Adrenal gland (tissue), 12 donors: ENCODE data around the gene ERMP1. TPM values are rescaled to one million over a fixed set of nuclear protein-coding genes. Genes with fewer than 3 reads are reported as not detected.
"Not testable (repeated sequence)": the region's sequence is repeated elsewhere in the genome, so short reads cannot be mapped to it uniquely, and the experiment has no call there.

ENCODE experiments used
- DNase-seq, 7 donors: peaks; one replicate each; pipeline ENCODE4 v3.0.0-alpha.2; 2019 to 2020
- H3K27ac ChIP-seq, 5 donors: fragments of 200-600 bp; sonication (generic) in 4 of 5; 1 replicate in 3 of 5; 2 replicates in 2 of 5; pipeline versions ENCODE4 v1.5.1 to v1.8.0; 2016 to 2020; ENCODE audit warnings: mild to moderate bottlenecking in 1 of 5
- H3K27me3 ChIP-seq: fragments of 200-600 bp; 2 replicates; pipeline ENCODE4 v1.8.0; 2021
- H3K36me3 ChIP-seq, 2 donors: fragments of 200-600 bp; replicated peaks in 1 of 2; 1 replicate in 1 of 2; 2 replicates in 1 of 2; pipeline versions ENCODE4 v1.5.1 to v1.8.0; 2018 to 2022
- H3K4me1 ChIP-seq, 2 donors: fragments of 200-600 bp; replicated peaks in 1 of 2; 1 replicate in 1 of 2; 2 replicates in 1 of 2; pipeline versions ENCODE4 v1.5.1 to v1.8.0; 2018 to 2021
- H3K4me3 ChIP-seq, 4 donors: fragments of 200-600 bp; sonication (generic) in 3 of 4; one replicate each; pipeline ENCODE4 v1.5.1; 2016 to 2018
- H3K9me3 ChIP-seq, 3 donors: fragments of 200-600 bp; sonication (generic) in 1 of 3; replicated peaks in 1 of 3; 1 replicate in 2 of 3; 2 replicates in 1 of 3; pipeline versions ENCODE4 v1.5.1 to v1.8.0; 2016 to 2021
- POLR2A ChIP-seq, 2 donors: fragments of 450-650 bp; IDR thresholded peaks; one replicate each; pipeline ENCODE4 v1.6.1; 2017; ENCODE audit warnings: antibody characterized with exemption in 2 of 2, mild to moderate bottlenecking in 2 of 2, moderate library complexity in 1 of 2
- WGBS, 4 donors: extraction: QIAGEN DNeasy Blood & Tissue Kit in 2 of 4; methylation state at CpG; one replicate each; pipeline versions ENCODE4 v1.1.5 to v1.1.7; 2013 to 2017; 5-methylcytosine and 5-hydroxymethylcytosine counted together
- intact Hi-C, 2 donors: fragments of 100-400 bp; cut with DNase I; formaldehyde crosslinking; loops; one replicate each; pipeline versions ENCODE4 v1.14.1 to v1.15.0; 2022 to 2023
- polyA plus RNA-seq, 3 donors: library from polyadenylated mRNA; stranded (reverse); fragments of 200-250 nt in 2 of 3; fragments of 350-450 nt in 1 of 3; fragmentation: Illumina TruSeq in 1 of 3; extraction: RNeasy Lipid Tissue Mini Kit (QIAGEN cat#74804) in 1 of 3; gene quantifications; one replicate each; pipeline ENCODE4 v1.2.3, GENCODE V29; 2013 to 2014
- total RNA-seq, 9 donors: library from RNA; depleted of rRNA in 4 of 9; stranded (reverse); fragments of >200 nt in 4 of 9; fragments of 120-200 nt in 1 of 9; fragmentation: NEBNext Ultra II Directional in 1 of 9; extraction: Animal tissue kit (Norgen Biotek cat#: 25700) in 1 of 9; gene quantifications; one replicate each; pipeline versions ENCODE4 v1.1.0 to v1.2.4, GENCODE V29; 2013 to 2023
- TF ChIP-seq, protein P1 (sequence below), 6 experiments: fragments of 450-650 bp in 4 of 6; fragments of 200-600 bp in 2 of 6; sonication (generic) in 1 of 6; IDR thresholded peaks; 1 replicate in 5 of 6; 2 replicates in 1 of 6; pipeline versions ENCODE4 v1.5.1 to v1.8.0; 2016 to 2021; ENCODE audit warnings: antibody characterized with exemption in 6 of 6, mild to moderate bottlenecking in 2 of 6, moderate library complexity in 1 of 6
- donor health status: healthy with polysubstance abuse.
- donor health status: Bipolar disorder and iron deficiency.
- donor health status: DM: yes; HTN: yes; CAD: no.
- donor health status: DM: no; HTN: no; CAD: no.
- donor health status: DM: no; HTN: no; CAD: no.
- donor health status: DM: yes; HTN: yes; CAD: no.

Gene ERMP1
- total and polyA plus RNA-seq, 12 donors = 6.0 to 120 (median 38.6) TPM

DNA sequence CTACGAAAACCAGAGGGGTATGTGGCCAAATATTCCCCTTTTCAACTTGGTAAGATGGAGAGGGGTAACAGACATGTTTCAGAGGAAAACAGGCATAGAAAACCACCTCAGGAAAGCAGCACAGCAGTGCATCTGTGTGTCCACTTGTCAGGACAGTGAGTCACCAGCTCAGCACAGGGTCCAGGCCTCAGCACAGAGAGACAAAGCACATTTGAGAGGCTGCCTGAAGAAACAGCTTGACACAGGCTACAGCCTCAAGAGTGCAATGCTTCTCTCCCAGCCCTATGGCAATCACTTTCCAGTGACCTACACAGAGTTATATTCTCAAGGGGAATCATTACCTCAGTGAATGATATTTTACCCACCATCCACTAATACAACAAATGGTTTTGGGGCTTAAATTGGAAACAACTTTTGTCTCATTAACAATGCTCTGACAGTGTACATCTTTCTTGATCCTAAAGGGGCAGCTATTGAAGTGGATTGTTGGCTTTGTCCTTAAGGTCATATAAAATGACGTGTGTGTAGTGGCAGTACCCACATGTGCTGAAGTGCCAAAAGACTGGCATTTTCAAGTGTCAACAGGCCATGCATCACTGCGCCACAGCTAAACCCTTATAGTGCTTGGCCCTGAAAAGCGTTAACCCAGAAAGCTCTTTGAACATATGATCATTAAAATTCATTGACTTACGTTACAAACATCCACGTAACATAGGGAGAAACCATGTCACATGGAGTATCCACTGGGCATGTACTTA lies 46.4 kb downstream of the ERMP1 start:
- TF ChIP-seq, protein P1, sequence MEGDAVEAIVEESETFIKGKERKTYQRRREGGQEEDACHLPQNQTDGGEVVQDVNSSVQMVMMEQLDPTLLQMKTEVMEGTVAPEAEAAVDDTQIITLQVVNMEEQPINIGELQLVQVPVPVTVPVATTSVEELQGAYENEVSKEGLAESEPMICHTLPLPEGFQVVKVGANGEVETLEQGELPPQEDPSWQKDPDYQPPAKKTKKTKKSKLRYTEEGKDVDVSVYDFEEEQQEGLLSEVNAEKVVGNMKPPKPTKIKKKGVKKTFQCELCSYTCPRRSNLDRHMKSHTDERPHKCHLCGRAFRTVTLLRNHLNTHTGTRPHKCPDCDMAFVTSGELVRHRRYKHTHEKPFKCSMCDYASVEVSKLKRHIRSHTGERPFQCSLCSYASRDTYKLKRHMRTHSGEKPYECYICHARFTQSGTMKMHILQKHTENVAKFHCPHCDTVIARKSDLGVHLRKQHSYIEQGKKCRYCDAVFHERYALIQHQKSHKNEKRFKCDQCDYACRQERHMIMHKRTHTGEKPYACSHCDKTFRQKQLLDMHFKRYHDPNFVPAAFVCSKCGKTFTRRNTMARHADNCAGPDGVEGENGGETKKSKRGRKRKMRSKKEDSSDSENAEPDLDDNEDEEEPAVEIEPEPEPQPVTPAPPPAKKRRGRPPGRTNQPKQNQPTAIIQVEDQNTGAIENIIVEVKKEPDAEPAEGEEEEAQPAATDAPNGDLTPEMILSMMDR (IDR thresholded peaks at IDR 0.05) = no peak
- no peak for TF ChIP-seq POLR2A (IDR thresholded peaks at IDR 0.05)
- WGBS, 4 donors = 86 to 94% (median 90%) methylated on average over 6 of the region's 6 CpGs
- Histone ChIP-seq H3K36me3 (peaks cover 0 to 10% of the 10 kb centered on the region in 2 donors), H3K4me3 (no peak overlapping the region), H3K9me3 (no peaks in the 10 kb centered on the region), H3K27ac (peak overlapping the region in 2 of 5 donors; percentile 59 to 67), H3K4me1 (peaks cover 4 to 26% of the 10 kb centered on the region in 2 donors), H3K27me3 (no peaks in the 10 kb centered on the region)
- intact Hi-C loops = no loop called here
- peak in 4 of 7 donors; percentile 23 to 55 (median 46) for DNase-seq

DNA sequence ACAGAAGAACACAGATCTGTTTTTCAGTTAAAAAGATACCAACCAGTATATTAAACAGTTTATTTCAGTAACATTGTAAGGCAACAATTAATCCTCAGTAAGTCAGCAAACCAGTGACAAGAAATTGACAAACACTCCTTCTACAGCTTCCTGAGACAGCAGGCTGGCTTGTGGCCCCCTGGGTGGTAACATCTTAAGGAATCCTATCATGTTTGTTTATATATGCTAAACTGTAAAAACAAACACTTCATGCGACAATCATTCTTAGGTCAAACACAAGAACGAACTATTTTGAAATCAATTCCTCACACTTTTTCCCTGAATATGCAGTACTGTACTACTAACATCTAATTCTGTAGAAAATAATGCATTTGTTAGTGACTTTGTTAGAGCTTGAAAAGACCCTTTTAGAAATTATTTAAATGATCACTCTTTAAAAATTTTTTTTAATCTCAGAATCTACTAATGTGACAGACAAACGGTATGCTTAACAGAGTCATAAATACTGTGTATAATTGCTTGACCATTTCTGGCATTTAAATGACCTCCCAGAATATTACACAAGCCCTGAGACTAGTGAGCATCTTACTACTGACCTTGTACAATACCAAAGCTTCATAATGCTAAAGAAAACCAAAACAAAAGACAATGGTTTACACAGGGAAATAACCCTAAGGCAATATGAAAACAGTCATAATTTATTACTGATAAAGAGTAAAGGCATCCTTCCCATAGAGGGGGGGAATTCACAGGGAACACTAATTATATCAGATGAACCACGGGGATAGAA lies 48.2 kb downstream of the ERMP1 start:
- WGBS, 4 donors = 23 to 54% (median 36%) methylated on average over 4 of the region's 4 CpGs

DNA sequence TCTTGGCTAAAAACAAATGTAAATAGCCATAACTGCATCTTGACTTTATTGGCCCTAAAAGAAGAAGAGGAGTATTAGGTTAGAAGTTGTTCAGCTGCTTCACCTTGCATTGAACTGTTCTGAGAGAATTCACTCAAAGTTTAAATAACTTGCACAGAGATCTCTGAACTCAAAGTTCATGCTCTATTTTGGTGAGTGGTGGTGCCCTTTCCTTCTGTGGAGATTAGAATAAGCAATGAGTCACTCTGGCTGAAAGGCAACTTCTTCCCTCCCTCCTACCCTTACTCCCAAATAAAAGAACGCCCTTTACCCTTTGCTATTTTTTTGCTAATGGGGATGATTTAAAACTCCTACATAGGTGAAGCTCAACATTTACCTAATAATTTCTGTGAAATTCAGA lies 48.9 kb downstream of the ERMP1 start:
- H3K36me3 ChIP-seq = peaks cover 0 to 18% of the 10 kb centered on the region in 2 donors
- WGBS, 4 donors = 29 to 61% (median 52%) methylated on average over 1 of the region's 1 CpG

More for the DNA sequence above, 48.2 kb downstream of the ERMP1 start:
- no peak for TF ChIP-seq POLR2A (IDR thresholded peaks at IDR 0.05)
- TF ChIP-seq, protein P1 (IDR thresholded peaks at IDR 0.05) = no peak
- peak overlapping the region in 3 of 5 donors; percentile 38 to 67 (median 65) for H3K27ac ChIP-seq
- peaks cover 4 to 26% of the 10 kb centered on the region in 2 donors for H3K4me1 ChIP-seq
- H3K9me3 ChIP-seq = no peaks in the 10 kb centered on the region
- peaks cover 0 to 11% of the 10 kb centered on the region in 2 donors for H3K36me3 ChIP-seq
- no peaks in the 10 kb centered on the region for H3K27me3 ChIP-seq
- no peak overlapping the region for H3K4me3 ChIP-seq
- intact Hi-C loops = no loop called here
- DNase-seq = no peak

DNA sequence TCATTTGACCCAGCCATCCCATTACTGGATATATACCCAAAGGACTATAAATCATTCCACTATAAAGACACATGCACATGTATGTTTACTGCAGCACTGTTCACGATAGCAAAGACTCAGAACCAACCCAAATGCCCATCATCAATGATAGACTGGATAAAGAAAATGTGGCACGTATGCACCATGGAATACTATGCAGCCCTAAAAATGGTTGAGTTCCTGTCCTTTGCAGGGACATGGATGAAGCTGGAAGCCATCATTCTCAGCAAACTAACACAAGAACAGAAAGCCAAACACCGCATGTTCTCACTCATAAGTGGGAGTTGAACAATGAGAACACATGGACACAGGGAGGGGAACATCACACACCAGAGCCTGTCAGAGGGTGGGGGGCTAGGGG lies 49.5 kb downstream of the ERMP1 start:
- DNase-seq, intact Hi-C loops, H3K4me3 ChIP-seq, H3K27me3 ChIP-seq, H3K9me3 ChIP-seq: not testable (repeated sequence)
- 93 to 100% (median 99%) methylated on average over 3 of the region's 3 CpGs for WGBS, 4 donors
- peaks cover 0 to 24% of the 10 kb centered on the region in 2 donors for H3K36me3 ChIP-seq
- peaks cover 4 to 26% of the 10 kb centered on the region in 2 donors for H3K4me1 ChIP-seq
- H3K27ac ChIP-seq = peak overlapping the region in 2 of 5 donors; percentile 38 to 65

More for the DNA sequence above, 48.9 kb downstream of the ERMP1 start:
- TF ChIP-seq, protein P1 (IDR thresholded peaks at IDR 0.05) = no peak
- TF ChIP-seq POLR2A (IDR thresholded peaks at IDR 0.05) = no peak
- H3K27me3 ChIP-seq = no peaks in the 10 kb centered on the region
- no peak overlapping the region for H3K4me3 ChIP-seq
- peak in 1 of 7 donors; percentile 26 for DNase-seq
- intact Hi-C loops = no loop called here
- H3K4me1 ChIP-seq = peaks cover 4 to 26% of the 10 kb centered on the region in 2 donors
- H3K9me3 ChIP-seq = no peaks in the 10 kb centered on the region
- H3K27ac ChIP-seq = peak overlapping the region in 3 of 5 donors; percentile 38 to 67 (median 65)

DNA sequence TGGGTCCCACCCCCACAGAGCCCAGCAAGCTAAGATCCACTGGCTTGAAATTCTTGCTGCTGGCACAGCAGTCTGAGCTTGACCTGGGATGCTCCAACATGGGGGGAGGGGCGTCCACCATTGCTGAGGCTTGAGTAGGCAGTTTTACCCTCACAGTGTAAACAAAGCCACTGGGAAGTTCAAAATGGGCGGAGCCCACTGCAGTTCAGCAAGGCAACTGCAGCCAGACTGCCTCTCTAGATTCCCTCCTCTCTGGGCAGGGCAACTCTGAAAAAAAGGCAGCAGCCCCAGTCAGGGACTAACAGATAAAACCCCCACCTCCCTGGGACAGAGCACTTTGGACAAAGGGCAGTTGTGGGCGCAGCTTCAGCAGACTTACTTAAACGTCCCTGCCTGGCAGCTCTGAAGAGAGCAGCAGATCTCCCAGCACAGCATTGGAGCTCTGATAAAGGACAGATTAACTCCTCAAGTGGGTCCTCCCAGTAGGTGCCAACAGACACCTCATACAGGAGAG lies 53.2 kb downstream of the ERMP1 start:
- intact Hi-C loops, H3K27ac ChIP-seq, DNase-seq, H3K27me3 ChIP-seq, H3K9me3 ChIP-seq, H3K4me3 ChIP-seq: not testable (repeated sequence)
- WGBS, 4 donors = 89 to 95% (median 95%) methylated on average over 3 to 4 of the region's 4 CpGs
- Histone ChIP-seq H3K4me1 (peaks cover 0 to 12% of the 10 kb centered on the region in 2 donors), H3K36me3 (peaks cover 0 to 30% of the 10 kb centered on the region in 2 donors)
